Measurements from ENCODE around the gene DAB2IP.

DNA sequence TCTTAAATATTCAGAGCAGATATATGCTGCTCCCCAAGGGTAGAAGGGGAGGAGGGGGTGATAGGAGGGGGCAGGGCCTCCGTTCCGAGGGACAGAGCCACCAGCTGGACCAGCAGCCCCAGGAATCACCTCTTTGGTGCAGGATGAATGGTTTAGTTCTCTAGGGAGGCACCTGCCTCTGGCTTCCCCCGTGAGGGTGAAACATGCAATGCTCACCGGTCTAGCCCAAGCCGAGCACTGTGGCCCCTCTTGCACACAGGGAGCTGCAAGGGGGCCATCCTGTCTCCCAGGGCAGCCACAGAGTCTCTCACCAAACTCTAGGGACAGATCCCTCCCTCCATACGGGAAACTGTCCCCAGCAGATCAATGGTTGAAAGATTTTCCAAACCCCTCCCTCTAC, 163.7 kb downstream of the DAB2IP start:
- TF ChIP-seq, protein P1, sequence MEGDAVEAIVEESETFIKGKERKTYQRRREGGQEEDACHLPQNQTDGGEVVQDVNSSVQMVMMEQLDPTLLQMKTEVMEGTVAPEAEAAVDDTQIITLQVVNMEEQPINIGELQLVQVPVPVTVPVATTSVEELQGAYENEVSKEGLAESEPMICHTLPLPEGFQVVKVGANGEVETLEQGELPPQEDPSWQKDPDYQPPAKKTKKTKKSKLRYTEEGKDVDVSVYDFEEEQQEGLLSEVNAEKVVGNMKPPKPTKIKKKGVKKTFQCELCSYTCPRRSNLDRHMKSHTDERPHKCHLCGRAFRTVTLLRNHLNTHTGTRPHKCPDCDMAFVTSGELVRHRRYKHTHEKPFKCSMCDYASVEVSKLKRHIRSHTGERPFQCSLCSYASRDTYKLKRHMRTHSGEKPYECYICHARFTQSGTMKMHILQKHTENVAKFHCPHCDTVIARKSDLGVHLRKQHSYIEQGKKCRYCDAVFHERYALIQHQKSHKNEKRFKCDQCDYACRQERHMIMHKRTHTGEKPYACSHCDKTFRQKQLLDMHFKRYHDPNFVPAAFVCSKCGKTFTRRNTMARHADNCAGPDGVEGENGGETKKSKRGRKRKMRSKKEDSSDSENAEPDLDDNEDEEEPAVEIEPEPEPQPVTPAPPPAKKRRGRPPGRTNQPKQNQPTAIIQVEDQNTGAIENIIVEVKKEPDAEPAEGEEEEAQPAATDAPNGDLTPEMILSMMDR (conservative IDR thresholded peaks at IDR 0.05; ENCODE audit: low read depth, low read length) = no peak
- no peak for TF ChIP-seq EZH2 (IDR thresholded peaks at IDR 0.05; ENCODE audit: low read length, unreplicated experiment)
- TF ChIP-seq EZH2phosphoT487 (IDR thresholded peaks at IDR 0.05; ENCODE audit: borderline replicate concordance, low read length) = no peak

Data from PC-3 (cell line).